Natural killer cell (primary cell): ENCODE data around the gene KDM6B. TPM values are rescaled to one million over a fixed set of nuclear protein-coding genes. Genes with fewer than 3 reads are reported as not detected.
"Not testable (repeated sequence)": the region's sequence is repeated elsewhere in the genome, so short reads cannot be mapped to it uniquely, and the experiment has no call there.

Source experiments
- ATAC-seq, 3 donors: fragments of 150-1000 bp in 2 of 3; fragments of 200-7000 bp in 1 of 3; cut with Tn5 transposase; 1 replicate in 1 of 3; 2 replicates in 2 of 3; pipeline ENCODE4 v1.10.0; 2021; ENCODE audit warnings: mild to moderate bottlenecking in 2 of 3, moderate library complexity in 2 of 3
- DNase-seq, 2 donors: peaks; one replicate each; pipeline versions ENCODE4 v3.0.0 to v3.0.0-alpha.2; 2013 to 2021; ENCODE audit warnings: mixed read lengths in 1 of 2
- H3K27ac ChIP-seq: one replicate; pipeline ENCODE4 v1.5.1; 2013; ENCODE audit warnings: mild to moderate bottlenecking, low read length
- H3K27me3 ChIP-seq: one replicate; pipeline ENCODE4 v1.6.1; 2013; ENCODE audit warnings: low read length; ENCODE audit not compliant: control insufficient read depth, insufficient read depth
- H3K36me3 ChIP-seq: one replicate; pipeline ENCODE4 v1.6.1; 2013; ENCODE audit warnings: low read length; ENCODE audit not compliant: control insufficient read depth, insufficient read depth
- H3K4me1 ChIP-seq: one replicate; pipeline ENCODE4 v1.6.1; 2013; ENCODE audit warnings: low read length; ENCODE audit not compliant: control insufficient read depth, insufficient read depth
- H3K4me3 ChIP-seq: one replicate; pipeline ENCODE4 v1.5.1; 2013; ENCODE audit warnings: low read length
- H3K9me3 ChIP-seq: one replicate; pipeline ENCODE4 v1.6.1; 2013; ENCODE audit warnings: low read length; ENCODE audit not compliant: control insufficient read depth, insufficient read depth
- H3K27ac Mint-ChIP-seq, 2 donors: one replicate each; pipeline ENCODE4 v1.8.0; 2022; ENCODE audit warnings: mild to moderate bottlenecking in 2 of 2, mixed read lengths in 2 of 2, moderate library complexity in 1 of 2
- H3K27me3 Mint-ChIP-seq, 2 donors: one replicate each; pipeline ENCODE4 v1.8.0; 2022; ENCODE audit warnings: low read depth in 2 of 2, mixed read lengths in 2 of 2
- H3K36me3 Mint-ChIP-seq: one replicate; pipeline ENCODE4 v1.8.0; 2022; ENCODE audit warnings: mixed read lengths
- H3K4me1 Mint-ChIP-seq, 2 donors: one replicate each; pipeline ENCODE4 v1.8.0; 2022; ENCODE audit warnings: mixed read lengths in 2 of 2
- H3K4me3 Mint-ChIP-seq: one replicate; pipeline ENCODE4 v1.8.0; 2022; ENCODE audit warnings: mild to moderate bottlenecking, moderate library complexity, mixed read lengths
- H3K9me3 Mint-ChIP-seq, 2 donors: one replicate each; pipeline ENCODE4 v1.8.0; 2022; ENCODE audit warnings: mixed read lengths in 2 of 2
- WGBS: methylation state at CpG from one replicate; pipeline ENCODE4 v1.1.7; 2013; ENCODE audit warnings: missing lambda C conversion rate; ENCODE audit not compliant: insufficient coverage; 5-methylcytosine and 5-hydroxymethylcytosine counted together
- intact Hi-C: fragments of 100-400 bp; cut with micrococcal nuclease; formaldehyde crosslinking; loops from one replicate; pipeline ENCODE4 v1.14.2; 2022
- total RNA-seq, 4 donors: library from RNA; stranded (reverse); fragments of 120-200 nt in 1 of 4; gene quantifications; one replicate each; pipeline versions ENCODE4 v1.2.3 to v1.2.4, GENCODE V29; 2013 to 2022
- TF ChIP-seq, protein P1 (sequence below): fragments of 200-600 bp; IDR thresholded peaks from one replicate; pipeline ENCODE4 v1.8.0; 2022; ENCODE audit warnings: antibody characterized with exemption

Gene KDM6B
- total RNA-seq, 3 donors from 2014 or later (not counting 1 experiment from before 2014, with no cell fraction given), result 104 to 165 (median 149) TPM

DNA sequence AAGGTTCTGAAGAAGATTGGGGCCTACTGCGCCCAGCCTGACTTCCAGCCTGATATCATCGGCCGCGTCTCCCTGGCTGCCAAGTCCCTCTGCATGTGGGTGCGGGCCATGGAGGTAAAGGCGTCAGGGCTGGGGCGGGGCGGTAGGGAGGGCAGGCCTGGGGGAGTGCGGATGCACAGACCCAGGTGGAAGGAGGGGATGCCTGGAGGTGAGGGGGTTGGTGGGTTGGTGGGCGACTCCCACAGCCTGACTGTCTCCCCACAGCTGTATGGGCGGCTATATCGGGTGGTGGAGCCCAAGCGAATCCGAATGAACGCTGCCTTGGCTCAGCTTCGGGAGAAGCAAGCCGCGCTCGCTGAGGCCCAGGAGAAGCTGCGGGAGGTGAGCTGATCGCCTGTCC lies 26.8 kb upstream of the KDM6B start:
- TF ChIP-seq, protein P1, sequence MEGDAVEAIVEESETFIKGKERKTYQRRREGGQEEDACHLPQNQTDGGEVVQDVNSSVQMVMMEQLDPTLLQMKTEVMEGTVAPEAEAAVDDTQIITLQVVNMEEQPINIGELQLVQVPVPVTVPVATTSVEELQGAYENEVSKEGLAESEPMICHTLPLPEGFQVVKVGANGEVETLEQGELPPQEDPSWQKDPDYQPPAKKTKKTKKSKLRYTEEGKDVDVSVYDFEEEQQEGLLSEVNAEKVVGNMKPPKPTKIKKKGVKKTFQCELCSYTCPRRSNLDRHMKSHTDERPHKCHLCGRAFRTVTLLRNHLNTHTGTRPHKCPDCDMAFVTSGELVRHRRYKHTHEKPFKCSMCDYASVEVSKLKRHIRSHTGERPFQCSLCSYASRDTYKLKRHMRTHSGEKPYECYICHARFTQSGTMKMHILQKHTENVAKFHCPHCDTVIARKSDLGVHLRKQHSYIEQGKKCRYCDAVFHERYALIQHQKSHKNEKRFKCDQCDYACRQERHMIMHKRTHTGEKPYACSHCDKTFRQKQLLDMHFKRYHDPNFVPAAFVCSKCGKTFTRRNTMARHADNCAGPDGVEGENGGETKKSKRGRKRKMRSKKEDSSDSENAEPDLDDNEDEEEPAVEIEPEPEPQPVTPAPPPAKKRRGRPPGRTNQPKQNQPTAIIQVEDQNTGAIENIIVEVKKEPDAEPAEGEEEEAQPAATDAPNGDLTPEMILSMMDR, result no peak
- WGBS, result 95% methylated on average over 21 of the region's 21 CpGs

DNA sequence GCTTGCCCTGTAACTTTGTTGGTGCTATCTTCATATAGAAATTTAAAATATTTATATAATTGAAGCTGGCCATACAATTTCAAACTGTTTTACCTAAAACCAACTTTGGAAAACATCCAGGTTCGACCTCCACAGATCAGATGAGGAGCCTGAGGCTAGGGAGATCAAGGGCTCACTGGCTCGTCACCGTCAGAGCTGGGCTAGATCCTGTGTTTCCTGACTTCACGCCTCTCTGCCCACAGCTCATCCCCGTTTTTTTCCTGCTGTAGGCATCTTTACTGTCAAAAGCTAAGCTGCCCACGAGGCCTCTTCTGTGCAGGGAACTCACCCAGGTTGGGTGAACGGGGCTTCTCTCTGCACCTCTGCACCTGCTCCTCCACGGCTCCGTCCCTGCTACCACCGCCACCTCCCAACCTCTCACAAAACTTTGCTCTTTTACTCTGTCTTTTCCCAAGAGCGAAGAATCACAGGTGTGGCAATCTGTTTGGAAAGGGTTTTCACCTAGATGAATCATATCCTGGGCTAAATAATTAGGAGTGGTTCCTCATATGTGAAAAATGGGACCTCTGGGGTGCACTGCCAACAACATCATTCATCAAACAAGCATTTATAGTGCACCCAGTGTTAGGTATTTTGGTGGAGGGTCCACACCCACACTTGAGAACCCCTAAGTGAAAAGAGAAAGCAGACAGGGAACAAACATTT lies 24.8 kb upstream of the KDM6B start:
- Mint-ChIP-seq H3K4me3 (no peak overlapping the region), H3K27me3 (peaks cover 6 to 9% of the 10 kb centered on the region in 2 donors), H3K36me3 (no peaks in the 10 kb centered on the region), H3K4me1 (no peaks in the 10 kb centered on the region), H3K27ac (no peak overlapping the region), H3K9me3 (no peaks in the 10 kb centered on the region)
- H3K4me3 ChIP-seq, result no peak overlapping the region
- TF ChIP-seq, protein P1, result no peak
- H3K36me3 ChIP-seq, result no peaks in the 10 kb centered on the region
- 74% methylated on average over 11 of the region's 11 CpGs for WGBS
- DNase-seq (no peak), ATAC-seq (no peak)
- no peak overlapping the region for H3K27ac ChIP-seq
- H3K27me3 ChIP-seq, result no peaks in the 10 kb centered on the region
- no peaks in the 10 kb centered on the region for H3K9me3 ChIP-seq
- intact Hi-C loops, result no loop called here
- no peaks in the 10 kb centered on the region for H3K4me1 ChIP-seq

More for the DNA sequence above, 26.8 kb upstream of the KDM6B start:
- H3K4me1 ChIP-seq, result no peaks in the 10 kb centered on the region
- Mint-ChIP-seq H3K4me1 (no peaks in the 10 kb centered on the region), H3K27ac (no peak overlapping the region), H3K27me3 (peaks cover 9 to 12% of the 10 kb centered on the region in 2 donors), H3K36me3 (no peaks in the 10 kb centered on the region), H3K9me3 (no peaks in the 10 kb centered on the region), H3K4me3 (no peak overlapping the region)
- no peaks in the 10 kb centered on the region for H3K27me3 ChIP-seq
- no peak for DNase-seq
- H3K36me3 ChIP-seq, result no peaks in the 10 kb centered on the region
- no peaks in the 10 kb centered on the region for H3K9me3 ChIP-seq
- no peak for ATAC-seq
- H3K27ac ChIP-seq, result no peak overlapping the region
- intact Hi-C loops, result no loop called here
- H3K4me3 ChIP-seq, result no peak overlapping the region

- H3K36me3 ChIP-seq, H3K27me3 Mint-ChIP-seq, H3K27ac Mint-ChIP-seq, H3K4me1 Mint-ChIP-seq, H3K9me3 Mint-ChIP-seq, H3K4me1 ChIP-seq, H3K27me3 ChIP-seq, ATAC-seq, intact Hi-C loops, H3K4me3 Mint-ChIP-seq, H3K36me3 Mint-ChIP-seq, DNase-seq, H3K27ac ChIP-seq, H3K4me3 ChIP-seq, H3K9me3 ChIP-seq: not testable (repeated sequence)
- 90% methylated on average over 9 of the region's 9 CpGs for WGBS
Observed at GRCh38 chr17:7809791-7810343, 24.1 kb upstream of the KDM6B start.

DNA sequence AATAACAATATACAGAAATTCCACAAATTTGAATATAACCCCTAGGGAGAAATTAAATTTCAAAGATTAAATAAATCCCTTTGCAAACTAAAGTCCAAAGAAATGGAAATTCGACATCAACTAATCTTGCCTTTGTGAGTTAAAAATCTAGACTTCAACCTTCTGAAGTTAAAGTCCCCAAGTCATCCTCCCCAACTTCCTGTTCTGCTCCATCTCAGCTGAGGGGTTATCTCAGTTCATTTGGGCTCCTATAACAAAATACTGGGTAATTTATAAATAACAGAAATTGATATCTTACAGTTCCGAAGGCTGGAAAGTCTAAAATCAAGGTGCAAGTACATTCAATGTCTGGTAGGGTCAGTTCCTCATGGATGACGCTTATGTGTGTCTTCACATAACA lies 22.8 kb upstream of the KDM6B start:
- Mint-ChIP-seq H3K27ac (no peak overlapping the region), H3K4me1 (no peaks in the 10 kb centered on the region), H3K9me3 (no peaks in the 10 kb centered on the region), H3K27me3 (peaks cover 6 to 10% of the 10 kb centered on the region in 2 donors), H3K4me3 (no peak overlapping the region), H3K36me3 (no peaks in the 10 kb centered on the region)
- DNase-seq (no peak), ATAC-seq (no peak)
- intact Hi-C loops, result no loop called here
- Histone ChIP-seq H3K9me3 (no peaks in the 10 kb centered on the region), H3K36me3 (no peaks in the 10 kb centered on the region), H3K4me3 (no peak overlapping the region), H3K27ac (no peak overlapping the region), H3K4me1 (no peaks in the 10 kb centered on the region), H3K27me3 (no peaks in the 10 kb centered on the region)
- WGBS, result 57% methylated on average over 3 of the region's 3 CpGs
- TF ChIP-seq, protein P1, result no peak
